RPMI8226 (cell line): Measurements from ENCODE around the gene TSPAN15.
"Not testable (repeated sequence)": the region's sequence is repeated elsewhere in the genome, so short reads cannot be mapped to it uniquely, and the experiment has no call there.

Experiments
- DNase-seq: peaks from one replicate; pipeline ENCODE4 v3.0.0-alpha.2; 2015

The TSPAN15 gene

GRCh38 chr10:69504576-69505250 lies 53.4 kb downstream of the TSPAN15 start:
- no peak for DNase-seq

GRCh38 chr10:69505636-69506318 lies 54.5 kb downstream of the TSPAN15 start:
- no peak for DNase-seq

GRCh38 chr10:69506487-69506833 lies 55.2 kb downstream of the TSPAN15 start:
- DNase-seq, result no peak

GRCh38 chr10:69506834-69507713 lies 55.8 kb downstream of the TSPAN15 start:
- no peak for DNase-seq

GRCh38 chr10:69508738-69509340 lies 57.6 kb downstream of the TSPAN15 start:
- DNase-seq, result no peak

GRCh38 chr10:69512901-69513300 lies 61.6 kb downstream of the TSPAN15 start:
- no peak for DNase-seq

- DNase-seq, result no peak
Observed at GRCh38 chr10:69513617-69514016, 62.4 kb downstream of the TSPAN15 start.

- DNase-seq, result peak; percentile 65
Observed at GRCh38 chr10:69515699-69516259, 64.5 kb downstream of the TSPAN15 start.

- peak; percentile 67 for DNase-seq
Observed at GRCh38 chr10:69516316-69516715, 65.1 kb downstream of the TSPAN15 start.

GRCh38 chr10:69516796-69517195 lies 65.5 kb downstream of the TSPAN15 start:
- no peak for DNase-seq

GRCh38 chr10:69517271-69517848 lies 66.1 kb downstream of the TSPAN15 start:
- DNase-seq, result no peak

- DNase-seq, result no peak
Observed at GRCh38 chr10:69527961-69528360, 76.7 kb downstream of the TSPAN15 start.

- no peak for DNase-seq
Observed at GRCh38 chr10:69533658-69534057, 82.4 kb downstream of the TSPAN15 start.

- DNase-seq, result not testable (repeated sequence)
Observed at GRCh38 chr10:69536521-69536920, 85.3 kb downstream of the TSPAN15 start.

GRCh38 chr10:69537449-69537848 lies 86.2 kb downstream of the TSPAN15 start:
- DNase-seq, result no peak

- DNase-seq, result no peak
Observed at GRCh38 chr10:69538461-69538860, 87.2 kb downstream of the TSPAN15 start.

GRCh38 chr10:69541463-69541862 lies 90.2 kb downstream of the TSPAN15 start:
- no peak for DNase-seq

- DNase-seq, result no peak
Observed at GRCh38 chr10:69549959-69550358, 98.7 kb downstream of the TSPAN15 start.

- no peak for DNase-seq
Observed at GRCh38 chr10:69552268-69552667, 101.0 kb downstream of the TSPAN15 start.

GRCh38 chr10:69553328-69553727 lies 102.1 kb downstream of the TSPAN15 start:
- DNase-seq, result no peak

- DNase-seq, result no peak
Observed at GRCh38 chr10:69554611-69555010, 103.3 kb downstream of the TSPAN15 start.
